ENCODE measurements around the gene SEC22B. TPM values are rescaled to one million over a fixed set of nuclear protein-coding genes. Genes with fewer than 3 reads are reported as not detected.
"Not testable (repeated sequence)": the region's sequence is repeated elsewhere in the genome, so short reads cannot be mapped to it uniquely, and the experiment has no call there.

SEC22B gene
- total RNA-seq = 8.9 TPM

DNA sequence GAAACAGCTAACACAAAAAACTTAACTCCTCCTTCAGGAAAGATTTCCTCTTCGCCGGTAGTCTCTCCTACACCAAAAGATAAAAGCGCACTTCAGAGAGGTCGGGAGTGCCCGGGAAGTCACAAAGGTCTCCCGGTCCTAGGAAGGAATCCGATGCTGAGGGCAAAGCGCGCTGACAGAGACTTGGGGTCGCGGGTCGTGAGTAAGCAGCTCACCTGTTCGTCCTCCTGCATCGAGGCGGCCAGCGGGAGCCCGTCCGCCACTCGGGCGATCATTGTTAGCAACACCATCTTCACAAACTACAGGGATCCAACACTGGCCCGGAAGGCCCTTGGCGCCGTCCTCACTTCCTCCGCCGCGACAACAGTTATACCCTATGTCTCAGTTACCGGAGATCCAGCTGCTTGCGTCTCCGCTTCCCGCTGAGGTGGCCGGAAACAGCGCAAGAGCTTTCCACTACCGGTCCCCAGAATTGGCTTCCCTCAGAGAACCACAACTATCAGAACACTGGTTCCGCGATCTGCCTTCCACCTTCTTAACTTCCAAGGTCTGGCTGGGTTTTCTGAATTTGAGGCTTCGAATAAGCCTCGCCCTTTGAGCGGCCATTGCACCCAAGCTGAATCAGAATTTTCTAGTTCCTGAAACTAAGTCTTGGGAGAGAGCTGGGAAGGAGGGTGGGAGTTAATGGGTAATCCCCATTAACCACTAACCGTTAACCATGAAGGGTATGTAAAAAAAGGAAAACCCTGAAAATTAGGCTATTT, at the start of gene SEC22B:
Gene SEC22B (minus strand): TSS at position 429 of the 764 bp plus-strand sequence. CDS start 139 bp downstream, at position 290.
- peak; percentile 96 for ATAC-seq

DNA sequence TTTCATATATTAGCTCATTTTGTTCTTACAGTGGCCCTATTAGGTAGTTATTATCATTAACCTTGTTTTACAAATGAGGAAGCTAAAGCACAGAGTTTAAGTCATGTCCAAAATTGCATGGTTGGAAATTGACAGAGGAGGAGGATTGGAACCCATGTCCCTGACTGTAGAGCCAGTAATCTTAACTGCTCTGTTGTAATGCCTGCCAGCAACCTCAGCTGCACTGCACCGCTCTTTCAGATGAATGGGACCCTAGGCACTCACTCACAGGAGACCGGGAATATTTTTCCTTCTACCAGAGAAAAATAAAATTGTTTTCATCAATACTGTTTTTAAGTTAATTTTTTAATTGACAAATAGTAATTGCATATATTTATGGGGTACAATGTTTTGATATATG, 41.6 kb upstream of the SEC22B start:
- ATAC-seq = not testable (repeated sequence)

DNA sequence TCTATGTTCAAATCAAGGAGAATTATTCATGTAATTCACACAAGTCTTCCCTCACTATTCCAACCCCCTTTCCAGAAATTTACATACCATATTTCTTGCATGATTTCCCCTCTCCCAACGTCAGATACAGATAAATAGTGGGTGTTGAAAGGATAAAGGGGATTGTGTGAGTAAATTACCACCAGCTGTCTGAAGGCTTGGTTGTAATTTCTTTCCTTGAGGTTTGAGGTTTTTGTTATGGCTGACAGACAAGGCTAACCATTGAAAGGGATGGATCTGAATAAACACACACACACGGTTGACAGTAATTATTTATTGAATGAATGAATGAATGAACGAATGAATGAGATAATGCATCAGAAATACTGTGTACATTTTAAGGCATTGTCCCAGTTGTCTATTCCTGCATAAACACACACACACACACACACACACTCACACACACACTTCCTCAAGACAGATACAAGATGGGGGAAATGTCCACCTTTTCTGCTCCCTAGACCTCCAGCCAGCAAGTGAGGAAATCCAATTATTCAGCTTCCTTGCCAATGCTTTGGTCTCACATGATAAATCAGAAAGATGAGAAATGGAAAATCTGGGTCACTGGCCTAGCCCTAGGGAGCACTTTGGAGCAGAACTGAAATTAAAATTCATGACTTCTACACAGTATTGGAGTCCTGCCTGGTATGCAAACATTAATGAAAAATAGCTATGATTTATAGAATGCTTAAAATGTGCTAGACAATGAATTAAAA, 41.0 kb upstream of the SEC22B start:
- not testable (repeated sequence) for ATAC-seq

DNA sequence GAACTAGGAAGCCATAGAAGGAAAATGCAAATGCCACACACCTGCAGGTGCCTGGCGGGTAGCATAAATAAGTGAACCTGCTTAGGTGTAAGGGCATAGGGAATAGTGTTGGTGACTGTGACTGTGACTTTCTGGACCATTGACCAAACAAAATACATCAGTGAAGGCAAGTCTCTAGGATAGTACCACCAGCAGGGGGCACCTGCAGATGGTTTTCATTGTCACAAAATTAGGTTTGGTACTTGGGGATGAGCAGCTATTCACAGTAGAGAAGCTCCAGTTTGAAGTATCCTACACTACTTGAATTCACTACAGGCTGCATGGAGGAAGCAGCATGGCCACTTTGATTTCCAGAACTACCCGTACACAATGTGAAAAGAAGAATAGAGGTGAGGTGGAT, 37.3 kb upstream of the SEC22B start:
- ATAC-seq = peak; percentile 80

DNA sequence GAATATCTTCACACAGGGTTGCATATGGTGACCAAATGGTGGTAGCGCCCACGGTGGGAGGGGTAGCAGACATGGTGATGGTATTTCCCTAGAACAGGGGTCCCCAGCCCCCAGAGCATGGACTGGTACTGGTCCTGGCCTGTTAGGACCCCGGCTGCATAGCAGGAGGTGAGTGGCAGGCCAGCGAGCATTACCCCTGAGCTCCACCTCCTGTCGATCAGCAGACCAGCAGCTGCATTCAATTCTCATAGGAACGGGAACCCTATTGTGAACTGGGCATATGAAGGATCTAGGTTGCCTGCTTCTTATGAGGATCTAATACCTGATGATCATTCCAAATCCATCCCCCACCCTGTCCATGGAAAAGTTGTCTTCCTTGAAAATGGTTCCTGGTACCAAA, 34.4 kb upstream of the SEC22B start:
- not testable (repeated sequence) for ATAC-seq

DNA sequence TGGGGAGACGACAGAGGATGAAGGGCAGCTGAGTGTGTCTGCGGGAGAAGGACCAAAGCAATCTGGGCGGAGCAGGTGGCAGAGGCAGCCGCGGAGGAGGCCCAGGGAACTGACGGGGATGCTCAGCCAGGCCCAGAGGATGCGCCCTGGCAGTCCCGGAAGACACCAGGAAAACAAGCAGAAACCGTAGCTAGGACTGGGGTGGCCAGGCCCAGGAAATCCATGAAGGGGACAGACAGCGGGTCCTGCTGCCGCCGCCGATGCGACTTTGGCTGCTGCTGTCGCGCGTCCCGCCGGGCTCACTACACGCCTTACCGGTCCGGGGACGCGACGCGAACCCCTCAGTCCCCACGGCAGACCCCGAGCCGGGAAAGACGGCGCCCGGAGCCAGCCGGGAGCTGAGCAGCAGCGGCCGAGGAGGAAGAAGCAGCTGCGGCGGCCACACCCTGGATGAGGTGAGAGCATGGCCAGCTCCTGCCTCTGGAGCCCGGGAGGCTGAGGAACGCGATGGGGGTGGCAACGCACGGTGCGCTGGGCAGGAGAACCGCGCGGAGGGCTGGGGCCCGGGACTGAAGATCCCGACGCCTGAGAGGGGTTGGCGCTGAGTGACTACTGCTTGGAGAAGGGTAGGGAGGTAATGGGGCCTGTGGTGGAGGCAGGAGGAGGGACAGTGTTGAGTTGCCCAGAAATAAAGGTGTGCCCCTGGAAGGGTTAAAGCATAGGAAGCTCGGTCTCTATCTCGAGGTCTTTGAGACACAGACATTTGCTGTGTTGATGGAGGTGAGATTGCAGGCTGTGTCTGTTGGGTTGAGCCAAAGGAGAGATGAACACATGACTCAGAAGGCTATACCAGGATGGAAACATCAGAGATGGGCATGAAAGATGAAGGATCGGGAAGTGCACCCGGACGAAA, 20.8 kb upstream of the SEC22B start:
- ATAC-seq = peak; percentile 81

DNA sequence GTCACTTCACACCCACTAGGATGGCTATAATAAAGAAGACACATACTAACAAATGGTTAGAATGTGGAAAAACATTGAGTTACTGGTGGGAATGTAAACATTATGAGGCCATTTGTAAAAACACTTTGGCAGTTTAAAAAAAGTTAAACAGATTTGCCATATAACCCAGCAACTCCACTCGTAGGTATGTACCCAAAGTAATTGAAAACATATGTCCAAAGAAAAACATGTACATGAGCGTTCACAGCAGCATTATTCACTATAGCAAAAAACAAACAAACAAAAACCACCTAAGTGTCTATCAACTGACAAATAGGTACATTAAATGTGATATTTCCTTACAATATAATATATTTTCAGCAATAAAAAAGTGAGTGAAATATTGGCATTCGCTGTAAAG, 12.3 kb upstream of the SEC22B start:
- not testable (repeated sequence) for ATAC-seq

DNA sequence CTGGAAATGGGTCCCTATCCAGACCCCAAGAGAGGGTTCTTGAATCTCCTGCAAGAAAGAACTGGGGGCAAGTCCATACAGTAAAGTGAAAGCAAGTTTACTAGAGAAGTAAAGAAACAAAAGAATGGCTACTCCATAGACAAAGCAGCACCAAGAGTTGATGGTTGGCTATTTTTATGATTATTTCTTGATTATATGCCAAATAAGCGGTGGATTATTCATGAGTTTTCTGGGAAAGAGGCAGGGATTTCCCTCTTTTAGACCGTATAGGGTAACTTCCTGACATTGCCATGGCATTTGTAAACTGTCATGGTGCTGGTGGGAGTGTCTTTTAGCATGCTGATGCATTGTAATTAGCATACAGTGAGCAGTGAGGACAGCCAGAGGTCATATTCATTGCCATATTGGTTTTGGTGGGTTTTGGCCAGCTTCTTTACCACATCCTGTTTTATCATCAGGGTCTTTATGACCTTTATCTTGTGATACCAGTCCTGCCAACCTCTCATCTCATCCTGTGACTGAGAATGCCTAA, 5.9 kb upstream of the SEC22B start:
- peak; percentile 44 for ATAC-seq

DNA sequence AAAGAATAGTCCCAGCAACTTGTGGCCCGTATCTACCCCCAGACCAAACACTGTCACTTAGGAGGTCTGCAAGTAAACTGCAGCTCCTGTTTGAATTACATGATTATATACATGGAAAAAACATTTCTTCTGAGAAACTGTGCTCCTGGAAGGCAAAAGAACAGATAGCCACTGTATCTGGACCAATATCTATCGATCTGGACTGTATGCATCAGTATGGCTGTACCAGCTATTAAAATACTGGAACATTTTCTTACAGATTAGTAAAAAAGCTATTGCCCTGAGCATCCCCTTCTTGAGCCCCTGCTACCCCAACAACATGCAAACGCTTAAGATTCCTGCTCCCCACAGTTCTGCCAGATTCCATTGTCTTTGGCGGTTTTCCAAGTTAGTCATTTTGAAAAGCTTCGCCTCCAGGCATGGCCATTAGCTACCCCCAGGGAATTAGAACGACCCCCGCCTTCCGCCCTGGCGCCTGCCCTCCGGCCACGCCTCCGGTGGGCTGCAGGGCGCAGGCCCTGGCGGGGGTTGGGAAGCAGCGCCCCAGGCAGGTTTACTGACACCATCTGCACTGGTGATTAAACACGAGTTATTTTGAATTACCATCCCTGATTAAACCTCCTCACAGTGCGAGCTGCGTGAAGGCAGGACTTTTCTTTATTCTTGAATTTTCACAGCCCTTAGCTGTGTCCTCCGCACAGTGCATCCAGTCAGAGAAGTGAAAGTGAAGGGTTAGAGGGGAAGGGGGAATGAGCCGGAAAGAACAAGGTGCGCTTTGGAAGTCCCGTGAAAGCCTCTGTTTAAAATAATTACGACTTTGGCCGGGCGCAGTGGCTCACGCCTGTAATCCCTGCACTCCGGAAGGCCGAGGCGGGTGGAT, 3.7 kb upstream of the SEC22B start:
- ATAC-seq = not testable (repeated sequence)

DNA sequence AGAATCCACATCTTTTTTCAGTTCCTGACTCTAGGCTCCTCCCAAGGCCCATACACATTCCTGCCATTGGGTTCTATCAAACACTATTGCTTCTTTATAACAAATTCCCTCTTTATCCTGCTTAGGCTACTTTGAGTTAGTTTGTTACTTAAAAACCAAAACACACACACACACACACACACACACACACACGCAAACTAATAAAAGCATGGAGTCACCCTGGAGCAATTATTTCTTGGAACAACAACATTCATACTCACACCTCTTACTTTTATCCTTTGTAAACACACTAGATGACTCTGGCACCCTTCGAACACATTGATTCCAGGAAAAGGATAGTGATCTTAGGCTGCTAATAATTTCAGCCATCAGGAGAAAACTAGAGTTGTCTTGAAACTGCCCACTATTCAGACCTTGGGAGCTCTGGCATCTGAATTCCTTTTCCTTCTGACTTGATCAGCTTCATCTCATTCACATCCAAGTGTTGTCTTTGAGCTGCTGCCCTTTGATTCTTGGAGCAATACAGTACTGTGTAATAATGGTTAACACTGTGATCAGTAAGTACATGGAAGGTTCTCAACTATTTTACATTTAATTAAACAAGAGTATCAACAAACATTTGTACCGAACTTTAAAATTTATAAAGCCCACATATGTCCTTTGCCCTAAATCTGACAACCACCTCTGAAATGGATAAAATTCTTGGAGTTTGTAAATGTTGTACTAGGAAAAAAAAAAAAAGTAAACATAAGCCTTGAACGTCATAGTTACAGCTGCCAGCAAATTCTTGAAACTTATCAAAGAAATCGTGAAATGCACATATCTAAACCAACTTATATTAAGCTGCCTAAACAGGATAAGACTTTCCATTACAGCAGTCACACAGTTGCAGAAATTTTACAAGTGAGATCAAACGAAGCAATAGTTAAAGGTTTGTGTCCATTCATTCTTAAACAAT, 2.8 kb upstream of the SEC22B start:
- no peak for ATAC-seq

DNA sequence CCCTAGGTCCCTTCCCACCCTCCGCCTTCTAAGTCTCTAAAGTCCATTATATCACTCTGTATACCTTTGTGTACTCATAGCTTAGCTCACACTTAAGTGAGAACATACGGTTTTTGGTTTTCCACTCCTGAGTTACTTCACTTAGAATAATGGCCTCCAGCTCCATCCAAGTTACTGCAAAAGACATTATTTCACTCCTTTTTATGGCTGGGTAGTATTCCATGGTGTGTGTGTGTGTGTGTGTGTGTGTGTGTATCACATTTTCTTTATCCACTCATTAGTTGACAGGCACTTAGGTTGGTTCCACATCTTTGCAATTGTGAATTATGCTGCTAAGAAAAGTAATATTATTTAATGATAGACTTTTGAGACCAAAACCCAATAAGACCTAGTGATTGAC, 1.7 kb upstream of the SEC22B start:
- ATAC-seq = not testable (repeated sequence)

DNA sequence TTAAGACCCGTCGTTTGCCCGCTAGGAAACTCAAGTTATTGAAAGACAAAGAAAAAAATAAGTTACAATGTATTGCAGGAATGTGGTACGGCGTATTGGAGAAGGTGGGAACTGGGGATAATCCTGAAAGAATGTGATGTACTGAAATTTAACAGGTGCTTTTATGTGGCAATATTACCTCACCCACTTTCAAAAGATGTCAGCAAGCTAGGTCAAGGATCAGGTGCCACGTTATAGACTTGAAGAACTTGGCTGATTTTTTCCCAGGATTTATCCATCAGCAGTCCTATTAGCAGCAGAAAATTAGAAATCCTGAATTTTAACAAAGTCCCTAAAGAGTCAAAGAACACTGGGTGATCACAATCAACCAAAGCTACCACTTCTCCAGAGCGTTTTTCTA, 632 bp downstream of the SEC22B start:
- peak; percentile 10 for ATAC-seq

DNA sequence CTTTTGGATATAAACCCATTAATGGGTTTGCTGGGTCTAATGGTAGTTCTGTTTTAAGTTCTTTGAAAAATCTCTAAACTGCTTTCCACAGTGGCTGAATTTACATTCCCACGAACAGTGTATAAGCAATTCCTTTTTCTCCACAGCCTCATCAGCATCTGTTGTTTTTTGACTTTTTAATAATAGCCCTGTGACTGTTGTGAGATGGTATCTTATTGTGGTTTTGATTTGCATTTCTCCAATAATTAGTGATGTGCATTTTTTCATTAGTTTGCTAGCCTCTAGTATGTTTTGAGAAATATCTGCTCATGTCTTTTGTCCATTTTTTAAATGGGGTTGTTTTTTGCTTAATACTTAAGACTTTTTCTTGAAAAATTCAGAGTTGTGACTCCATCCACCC, 11.6 kb downstream of the SEC22B start:
- ATAC-seq = not testable (repeated sequence)

DNA sequence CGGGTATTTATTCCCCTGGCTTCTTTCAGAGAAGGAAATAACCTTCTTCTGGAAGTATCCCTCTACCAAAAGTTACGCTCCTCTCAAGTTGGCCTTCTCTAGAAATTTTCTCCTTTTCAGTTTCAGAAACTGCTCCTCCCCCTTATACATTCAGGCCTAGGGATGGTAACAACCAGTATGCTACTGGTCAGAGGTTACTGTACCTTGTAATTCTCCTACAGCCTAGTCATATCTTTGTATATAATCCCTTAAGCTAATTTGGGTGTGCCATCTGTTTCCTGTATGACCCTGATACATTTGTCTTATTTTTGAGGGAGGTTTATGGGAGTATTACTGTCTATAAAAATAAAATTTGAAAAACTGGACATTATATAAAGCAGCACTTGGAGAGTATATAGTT, 14.3 kb downstream of the SEC22B start:
- ATAC-seq = peak; percentile 60

DNA sequence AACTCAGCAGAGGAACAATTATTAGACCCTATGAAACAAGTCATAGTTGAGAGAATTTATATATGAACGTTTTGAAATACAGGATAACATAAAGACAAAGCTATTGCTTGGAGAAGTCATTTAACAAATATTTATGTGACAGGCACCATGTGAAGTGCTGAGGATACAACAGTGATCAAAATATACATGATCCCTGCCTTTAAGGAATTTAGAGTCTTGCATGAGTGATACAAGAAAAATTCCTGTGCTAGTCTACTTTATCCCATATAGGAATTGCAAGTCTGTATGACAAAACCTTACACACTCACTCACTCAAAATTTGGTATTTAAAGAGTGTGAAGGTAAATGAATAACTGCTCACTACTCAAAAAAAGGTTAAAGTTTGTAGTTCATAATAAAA, 17.8 kb downstream of the SEC22B start:
- ATAC-seq = not testable (repeated sequence)

DNA sequence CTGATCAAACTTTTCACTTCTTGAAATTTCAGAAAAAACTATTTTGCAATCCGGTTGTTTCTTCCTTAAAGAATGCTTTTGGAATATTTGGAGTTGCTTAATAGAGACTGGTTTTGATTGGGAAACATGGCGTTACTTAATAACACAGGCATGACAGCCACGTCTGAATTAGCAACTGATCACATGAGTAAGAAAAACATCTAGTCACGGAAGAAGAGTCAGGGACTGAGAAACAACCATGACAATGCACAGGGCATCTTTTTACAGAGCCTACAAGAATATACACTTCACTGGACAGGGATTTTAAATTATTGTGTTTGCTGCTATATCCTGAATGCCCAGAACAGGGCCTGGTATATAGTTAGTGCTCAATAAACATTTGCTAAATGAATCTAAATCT, 18.2 kb downstream of the SEC22B start:
- peak; percentile 70 for ATAC-seq

DNA sequence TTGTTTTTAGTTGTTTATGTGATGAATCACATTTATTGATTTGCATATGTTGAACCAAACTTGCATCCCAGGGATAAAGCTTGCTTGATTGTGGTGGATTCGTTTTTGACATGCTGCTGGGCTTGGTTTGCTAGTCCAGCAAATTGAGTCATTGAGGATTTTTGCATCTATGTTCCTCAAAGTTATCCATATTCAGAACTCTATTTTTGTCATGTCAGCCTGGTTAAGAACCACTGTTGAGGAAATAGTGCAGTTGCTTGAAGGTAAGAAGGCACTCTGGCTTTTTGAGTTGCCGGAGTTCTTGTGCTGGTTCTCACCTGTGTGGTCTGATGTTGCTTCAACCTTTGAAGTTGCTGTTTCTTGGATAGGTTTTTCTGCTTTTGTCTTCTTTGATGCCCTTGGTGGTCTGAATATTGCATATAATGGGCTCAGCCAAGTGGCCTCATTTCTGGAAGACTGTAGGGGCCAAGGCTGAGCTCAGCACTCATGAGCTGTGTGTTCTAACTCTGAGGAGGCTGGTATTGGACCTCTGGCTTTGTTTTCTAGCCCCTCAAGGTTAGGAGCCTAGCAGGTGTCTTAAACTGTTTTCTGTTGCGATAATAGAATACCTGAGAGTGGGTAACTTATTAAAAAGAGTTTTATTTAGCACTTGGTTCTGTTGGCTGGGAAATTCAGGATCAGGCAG, 26.0 kb downstream of the SEC22B start:
- ATAC-seq = not testable (repeated sequence)

DNA sequence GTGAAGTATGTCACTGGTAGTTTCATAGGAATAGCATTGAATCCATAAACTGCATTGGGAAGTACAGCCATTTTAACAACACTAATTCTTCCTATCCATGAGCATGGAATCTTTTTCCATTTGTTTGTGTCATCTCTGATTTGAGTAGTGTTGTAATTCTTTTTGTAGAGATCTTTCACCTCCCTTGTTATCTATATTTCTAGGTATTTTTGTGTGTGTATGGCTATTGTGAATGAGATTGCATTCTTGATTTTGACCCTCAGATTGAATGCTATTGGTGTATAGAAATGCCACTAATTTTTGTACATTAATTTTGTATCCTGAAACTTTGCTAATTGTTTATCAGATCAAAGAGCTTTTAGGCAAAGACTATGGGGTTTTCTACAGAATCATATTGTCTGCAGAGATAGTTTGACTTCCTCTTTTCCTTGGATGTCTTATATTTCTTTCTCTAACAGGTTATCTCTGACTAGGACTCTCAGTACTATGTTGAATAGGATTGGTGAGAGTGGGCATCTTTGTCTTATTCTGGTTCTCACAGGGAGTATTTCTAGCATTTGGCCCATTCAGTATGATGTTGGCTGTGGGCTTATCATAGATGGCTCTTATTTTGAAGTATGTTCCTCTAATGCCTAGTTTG, 26.8 kb downstream of the SEC22B start:
- not testable (repeated sequence) for ATAC-seq

DNA sequence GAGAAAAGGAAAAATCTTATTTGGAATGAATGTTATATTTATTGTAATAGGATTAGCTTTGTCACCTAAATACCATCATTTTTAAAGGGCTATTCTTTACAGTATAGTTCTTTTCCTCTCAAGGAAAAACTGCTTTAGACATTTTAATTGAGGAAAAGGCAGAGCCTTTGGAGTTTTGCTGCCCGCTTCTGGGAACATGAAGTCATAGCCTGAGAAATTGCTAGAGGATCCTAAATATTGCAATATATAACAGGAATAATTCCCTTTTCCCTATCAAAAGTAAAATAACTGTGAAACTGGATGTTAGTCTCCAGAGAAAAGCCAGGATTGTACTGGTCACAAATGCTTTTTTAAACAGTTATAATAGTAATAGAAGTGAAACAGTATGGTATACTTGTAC, 30.5 kb downstream of the SEC22B start:
- ATAC-seq = peak; percentile 45

Measured in esophagus mucosa (tissue), 1 donor.